ENCODE measurements around the gene PDE1A.

PDE1A gene

DNA sequence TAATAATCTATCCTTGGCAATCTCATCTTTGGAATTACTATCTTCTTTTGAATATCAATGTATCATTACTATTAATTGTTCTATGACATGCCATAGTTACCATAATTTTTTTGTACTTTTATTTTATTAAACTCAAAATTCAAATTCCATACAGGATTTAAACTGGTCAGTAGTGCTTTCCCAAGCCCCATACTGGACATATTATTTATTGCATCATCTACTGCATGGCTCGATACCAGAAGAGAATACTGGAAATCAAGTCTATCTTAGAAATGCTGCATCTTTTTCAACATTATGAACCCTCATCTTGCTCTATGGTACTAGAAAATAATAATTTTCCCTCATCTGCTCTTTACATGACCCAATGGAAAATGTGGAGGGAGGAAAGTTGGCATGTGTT is 9.4 kb upstream of the PDE1A start:
- H3K27ac ChIP-seq (ENCODE audit: low read depth, low read length) = no peak overlapping the region
- H3K27me3 ChIP-seq (ENCODE audit: insufficient read depth, low read length) = no peaks in the 10 kb centered on the region
- H3K4me1 ChIP-seq (ENCODE audit: insufficient read depth, low read length) = no peaks in the 10 kb centered on the region
- H3K9ac ChIP-seq (ENCODE audit: low read depth, low read length) = no peak overlapping the region
- H3K9me3 ChIP-seq (ENCODE audit: insufficient read depth, low read depth, low read length) = no peaks in the 10 kb centered on the region
- no peaks in the 10 kb centered on the region for H3K36me3 ChIP-seq (ENCODE audit: insufficient read depth, low read length)
- WGBS = 100% methylated on average over 1 of the region's 1 CpG
- no peak overlapping the region for H3K4me3 ChIP-seq (ENCODE audit: low read length)

- no peaks in the 10 kb centered on the region for H3K9me3 ChIP-seq (ENCODE audit: insufficient read depth, low read depth, low read length)
- H3K36me3 ChIP-seq (ENCODE audit: insufficient read depth, low read length) = no peaks in the 10 kb centered on the region
- H3K27me3 ChIP-seq (ENCODE audit: insufficient read depth, low read length) = no peaks in the 10 kb centered on the region
- whole genome bisulfite sequencing = 100% methylated on average over 1 of the region's 1 CpG
- no peak overlapping the region for H3K4me3 ChIP-seq (ENCODE audit: low read length)
- H3K27ac ChIP-seq (ENCODE audit: low read depth, low read length) = no peak overlapping the region
- no peaks in the 10 kb centered on the region for H3K4me1 ChIP-seq (ENCODE audit: insufficient read depth, low read length)
- no peak overlapping the region for H3K9ac ChIP-seq (ENCODE audit: low read depth, low read length)
These were observed 8.9 kb upstream of the PDE1A start for GRCh38 chr2:182435754-182436153.

- H3K4me3 ChIP-seq (ENCODE audit: low read length) = no peak overlapping the region
- 97% methylated on average over 1 of the region's 1 CpG for WGBS
- no peaks in the 10 kb centered on the region for H3K27me3 ChIP-seq (ENCODE audit: insufficient read depth, low read length)
- H3K9me3 ChIP-seq (ENCODE audit: insufficient read depth, low read depth, low read length) = no peaks in the 10 kb centered on the region
- no peak overlapping the region for H3K9ac ChIP-seq (ENCODE audit: low read depth, low read length)
- no peaks in the 10 kb centered on the region for H3K36me3 ChIP-seq (ENCODE audit: insufficient read depth, low read length)
- no peak overlapping the region for H3K27ac ChIP-seq (ENCODE audit: low read depth, low read length)
- H3K4me1 ChIP-seq (ENCODE audit: insufficient read depth, low read length) = no peaks in the 10 kb centered on the region
These were observed 5.2 kb upstream of the PDE1A start for GRCh38 chr2:182432051-182432450.

GRCh38 chr2:182428476-182428875 is 1.6 kb upstream of the PDE1A start:
- Histone ChIP-seq H3K27me3 (ENCODE audit: insufficient read depth, low read length) (no peaks in the 10 kb centered on the region), H3K4me1 (ENCODE audit: insufficient read depth, low read length) (no peaks in the 10 kb centered on the region), H3K36me3 (ENCODE audit: insufficient read depth, low read length) (no peaks in the 10 kb centered on the region), H3K9ac (ENCODE audit: low read depth, low read length) (no peak overlapping the region), H3K9me3 (ENCODE audit: insufficient read depth, low read depth, low read length) (no peaks in the 10 kb centered on the region), H3K4me3 (ENCODE audit: low read length) (no peak overlapping the region), H3K27ac (ENCODE audit: low read depth, low read length) (no peak overlapping the region)
- no CpG with 5 or more reads among the region's 1 CpG for WGBS

- Histone ChIP-seq H3K27ac (ENCODE audit: low read depth, low read length) (no peak overlapping the region), H3K9ac (ENCODE audit: low read depth, low read length) (no peak overlapping the region), H3K36me3 (ENCODE audit: insufficient read depth, low read length) (no peaks in the 10 kb centered on the region), H3K27me3 (ENCODE audit: insufficient read depth, low read length) (no peaks in the 10 kb centered on the region), H3K4me3 (ENCODE audit: low read length) (no peak overlapping the region), H3K9me3 (ENCODE audit: insufficient read depth, low read depth, low read length) (no peaks in the 10 kb centered on the region), H3K4me1 (ENCODE audit: insufficient read depth, low read length) (no peaks in the 10 kb centered on the region)
- WGBS = 86% methylated on average over 8 of the region's 8 CpGs
These were observed 536 bp downstream of the PDE1A start for GRCh38 chr2:182426082-182426917.

- Histone ChIP-seq H3K27ac (ENCODE audit: low read depth, low read length) (no peak overlapping the region), H3K4me1 (ENCODE audit: insufficient read depth, low read length) (no peaks in the 10 kb centered on the region), H3K9ac (ENCODE audit: low read depth, low read length) (no peak overlapping the region), H3K4me3 (ENCODE audit: low read length) (no peak overlapping the region), H3K9me3 (ENCODE audit: insufficient read depth, low read depth, low read length) (no peaks in the 10 kb centered on the region), H3K36me3 (ENCODE audit: insufficient read depth, low read length) (no peaks in the 10 kb centered on the region), H3K27me3 (ENCODE audit: insufficient read depth, low read length) (no peaks in the 10 kb centered on the region)
- WGBS = 96% methylated on average over 2 of the region's 3 CpGs
These were observed 4.0 kb downstream of the PDE1A start for GRCh38 chr2:182422864-182423263.

DNA sequence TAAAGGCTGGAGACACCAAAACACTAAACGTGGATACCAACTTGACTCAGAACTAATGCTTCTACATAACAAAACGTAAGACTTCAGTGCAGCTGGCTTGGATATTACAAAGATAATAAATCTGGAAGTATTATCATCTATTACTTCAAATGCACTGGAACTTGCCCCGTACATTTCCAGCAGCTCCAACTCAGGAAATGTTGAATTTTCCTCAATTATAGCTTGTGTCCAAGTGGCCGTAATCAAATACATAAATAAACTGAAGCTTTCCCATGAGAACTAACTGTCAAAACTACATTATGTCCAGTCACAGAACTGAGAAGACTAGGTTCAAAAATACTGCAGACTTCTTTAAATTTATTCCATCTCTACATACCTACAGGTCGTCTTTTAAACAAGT is 6.2 kb downstream of the PDE1A start:
- 96% methylated on average over 5 of the region's 5 CpGs for WGBS
- H3K27ac ChIP-seq (ENCODE audit: low read depth, low read length) = no peak overlapping the region
- H3K9ac ChIP-seq (ENCODE audit: low read depth, low read length) = no peak overlapping the region
- no peaks in the 10 kb centered on the region for H3K4me1 ChIP-seq (ENCODE audit: insufficient read depth, low read length)
- no peaks in the 10 kb centered on the region for H3K27me3 ChIP-seq (ENCODE audit: insufficient read depth, low read length)
- no peaks in the 10 kb centered on the region for H3K36me3 ChIP-seq (ENCODE audit: insufficient read depth, low read length)
- H3K9me3 ChIP-seq (ENCODE audit: insufficient read depth, low read depth, low read length) = no peaks in the 10 kb centered on the region
- H3K4me3 ChIP-seq (ENCODE audit: low read length) = no peak overlapping the region

GRCh38 chr2:182416861-182417260 is 10.0 kb downstream of the PDE1A start:
- Histone ChIP-seq H3K4me3 (ENCODE audit: low read length) (no peak overlapping the region), H3K27me3 (ENCODE audit: insufficient read depth, low read length) (no peaks in the 10 kb centered on the region), H3K27ac (ENCODE audit: low read depth, low read length) (no peak overlapping the region), H3K9ac (ENCODE audit: low read depth, low read length) (no peak overlapping the region), H3K9me3 (ENCODE audit: insufficient read depth, low read depth, low read length) (no peaks in the 10 kb centered on the region), H3K36me3 (ENCODE audit: insufficient read depth, low read length) (no peaks in the 10 kb centered on the region), H3K4me1 (ENCODE audit: insufficient read depth, low read length) (0 out of 2 replicates have a peak, but pooled peaks cover 3% of the 10 kb centered on the region)
- WGBS = 93% methylated on average over 5 of the region's 5 CpGs

DNA sequence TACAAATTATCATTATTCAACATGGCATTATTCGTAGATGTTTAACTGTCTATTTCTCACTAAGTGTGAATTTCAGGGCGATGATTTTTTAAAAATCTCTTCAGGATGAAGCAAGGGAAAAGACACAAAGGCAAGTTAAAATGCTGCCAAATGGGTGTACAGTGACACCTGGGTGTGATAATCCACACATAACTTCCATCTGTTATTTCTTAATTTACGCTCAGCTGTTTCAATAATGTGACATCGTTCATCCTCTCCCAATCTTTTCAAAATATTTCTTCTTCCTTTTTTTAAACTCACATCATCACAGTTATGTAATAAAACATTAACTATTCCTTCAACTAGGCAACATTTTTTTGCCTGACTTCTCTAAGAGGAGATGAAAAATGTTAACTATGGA is 10.6 kb downstream of the PDE1A start:
- Histone ChIP-seq H3K36me3 (ENCODE audit: insufficient read depth, low read length) (no peaks in the 10 kb centered on the region), H3K9me3 (ENCODE audit: insufficient read depth, low read depth, low read length) (no peaks in the 10 kb centered on the region), H3K9ac (ENCODE audit: low read depth, low read length) (no peak overlapping the region), H3K27ac (ENCODE audit: low read depth, low read length) (no peak overlapping the region), H3K27me3 (ENCODE audit: insufficient read depth, low read length) (no peaks in the 10 kb centered on the region), H3K4me3 (ENCODE audit: low read length) (no peak overlapping the region), H3K4me1 (ENCODE audit: insufficient read depth, low read length) (0 out of 2 replicates have a peak, but pooled peaks cover 3% of the 10 kb centered on the region)
- WGBS = 95% methylated on average over 4 of the region's 4 CpGs

DNA sequence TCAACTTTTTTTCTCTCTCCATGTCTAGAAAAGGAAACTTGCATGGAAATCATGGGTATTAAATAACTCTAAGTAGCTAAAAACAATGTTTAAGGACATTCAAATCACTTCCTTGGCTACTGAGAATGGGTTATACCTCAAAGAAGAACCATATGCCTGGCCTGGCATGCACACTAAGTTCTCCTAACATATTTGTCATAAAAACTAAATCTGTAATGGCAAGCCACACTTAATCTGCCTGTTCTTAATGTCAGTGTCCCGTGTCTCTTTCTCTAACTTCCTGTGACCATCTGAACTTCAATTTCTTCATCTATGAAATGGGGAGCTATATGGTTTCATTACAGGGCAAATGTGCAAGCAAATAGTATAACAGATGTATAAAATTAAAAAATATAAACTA is 11.1 kb downstream of the PDE1A start:
- no peaks in the 10 kb centered on the region for H3K36me3 ChIP-seq (ENCODE audit: insufficient read depth, low read length)
- WGBS = 100% methylated on average over 1 of the region's 1 CpG
- no peaks in the 10 kb centered on the region for H3K27me3 ChIP-seq (ENCODE audit: insufficient read depth, low read length)

DNA sequence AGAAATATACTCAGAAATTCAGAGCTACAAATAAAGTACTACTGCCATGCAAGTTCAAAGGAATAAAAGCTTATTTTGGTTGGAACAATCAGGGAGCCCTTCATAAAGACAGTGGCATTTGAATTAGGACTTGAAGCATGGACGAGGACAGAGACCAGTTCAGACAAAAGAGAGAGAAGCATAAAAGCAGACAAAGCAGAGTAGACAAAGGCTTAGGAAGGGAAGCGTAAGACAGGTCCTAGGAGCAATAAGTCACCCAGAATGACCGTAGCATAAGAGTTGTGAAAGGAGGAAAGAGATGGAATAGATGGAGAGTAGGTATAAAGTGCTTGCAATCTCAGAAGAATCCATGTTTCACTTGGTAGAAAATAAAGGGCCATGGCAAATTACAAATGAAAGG is 14.0 kb downstream of the PDE1A start:
- Histone ChIP-seq H3K27ac (ENCODE audit: low read depth, low read length) (no peak overlapping the region), H3K9me3 (ENCODE audit: insufficient read depth, low read depth, low read length) (no peaks in the 10 kb centered on the region), H3K9ac (ENCODE audit: low read depth, low read length) (no peak overlapping the region), H3K36me3 (ENCODE audit: insufficient read depth, low read length) (no peaks in the 10 kb centered on the region), H3K4me3 (ENCODE audit: low read length) (no peak overlapping the region), H3K4me1 (ENCODE audit: insufficient read depth, low read length) (0 out of 2 replicates have a peak, but pooled peaks cover 3% of the 10 kb centered on the region), H3K27me3 (ENCODE audit: insufficient read depth, low read length) (no peaks in the 10 kb centered on the region)
- WGBS = 89% methylated on average over 3 of the region's 3 CpGs

More for the DNA sequence above, 11.1 kb downstream of the PDE1A start:
- Histone ChIP-seq H3K4me1 (ENCODE audit: insufficient read depth, low read length) (0 out of 2 replicates have a peak, but pooled peaks cover 3% of the 10 kb centered on the region), H3K9me3 (ENCODE audit: insufficient read depth, low read depth, low read length) (no peaks in the 10 kb centered on the region), H3K9ac (ENCODE audit: low read depth, low read length) (no peak overlapping the region), H3K4me3 (ENCODE audit: low read length) (no peak overlapping the region), H3K27ac (ENCODE audit: low read depth, low read length) (no peak overlapping the region)

Measured in HUES64 (cell line).